ENCODE measurements around the gene ACBD6.

The ACBD6 gene

GRCh38 chr1:180265201-180265600, 237.2 kb downstream of the ACBD6 start:
- H3K4me3 ChIP-seq (ENCODE audit: low read depth, low read length), result no peak overlapping the region
- DNase-seq (ENCODE audit: low read depth), result no peak
- no peak for TF ChIP-seq CTCF (IDR thresholded peaks at IDR 0.05; ENCODE audit: low read depth, low read length, missing control alignments)

DNA sequence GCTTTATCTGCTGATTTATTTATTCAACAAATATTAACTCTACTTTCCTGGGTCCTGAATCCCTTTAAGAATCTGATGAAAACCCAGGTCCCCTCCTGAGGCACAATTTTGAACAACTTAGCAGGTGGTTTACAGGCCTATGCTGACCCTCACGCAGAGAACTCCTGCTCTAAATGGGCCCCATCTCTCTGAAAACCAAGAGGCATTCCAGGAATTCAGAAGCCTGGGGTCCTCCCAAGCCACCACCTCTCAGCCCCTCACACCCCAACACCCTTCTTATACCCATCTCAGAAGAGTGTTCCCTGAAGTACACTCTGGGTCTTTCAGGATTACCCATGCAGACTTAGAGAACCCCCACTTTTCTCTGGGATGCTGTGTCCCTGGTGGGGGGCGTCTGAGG, 237.8 kb downstream of the ACBD6 start:
- no peak for DNase-seq (ENCODE audit: low read depth)
- no peak for TF ChIP-seq CTCF (IDR thresholded peaks at IDR 0.05; ENCODE audit: low read depth, low read length, missing control alignments)
- no peak overlapping the region for H3K4me3 ChIP-seq (ENCODE audit: low read depth, low read length)

DNA sequence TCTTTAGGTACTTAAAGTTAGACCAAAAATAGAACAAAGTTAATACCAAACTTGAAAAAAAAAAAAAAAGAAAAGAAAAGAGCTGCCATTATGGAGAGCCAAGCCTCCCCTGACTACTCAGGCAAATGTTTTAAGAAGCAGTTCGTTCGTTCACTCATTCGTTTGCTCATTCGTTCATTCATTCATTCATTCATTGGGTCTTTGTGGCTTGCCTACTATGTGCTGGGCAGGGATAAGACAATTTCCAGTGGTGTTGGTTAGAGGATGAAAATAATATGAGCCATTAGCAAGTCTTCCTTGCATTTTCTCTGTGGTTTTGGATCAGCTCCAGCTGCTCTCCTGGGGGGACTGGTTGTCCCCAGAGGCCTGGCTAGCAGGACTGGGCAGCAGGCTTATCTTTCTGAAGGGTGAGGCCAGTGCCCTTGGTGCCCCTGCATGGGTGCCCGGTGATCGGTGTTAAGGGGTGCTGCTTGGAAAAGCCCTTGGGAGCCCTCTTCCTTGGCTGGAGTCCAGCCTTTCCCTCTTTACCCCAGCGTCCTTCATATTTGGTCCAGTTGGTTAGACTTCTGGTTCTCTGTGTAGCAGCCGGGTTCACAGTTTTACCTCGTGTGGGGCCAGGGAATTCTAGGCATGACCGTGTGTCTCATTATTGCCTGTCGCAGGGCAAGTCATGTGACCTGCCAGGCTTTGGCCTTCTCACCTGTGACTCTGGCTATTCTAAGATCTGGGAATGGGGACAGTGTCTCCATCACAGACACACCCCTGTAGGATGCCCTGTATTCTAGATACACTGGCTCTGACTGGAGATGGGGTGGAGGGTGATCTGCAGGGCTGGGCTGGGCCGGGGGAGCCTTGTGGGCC, 239.5 kb downstream of the ACBD6 start:
- no peak for DNase-seq (ENCODE audit: low read depth)
- H3K4me3 ChIP-seq (ENCODE audit: low read depth, low read length), result no peak overlapping the region
- TF ChIP-seq CTCF (IDR thresholded peaks at IDR 0.05; ENCODE audit: low read depth, low read length, missing control alignments), result no peak

DNA sequence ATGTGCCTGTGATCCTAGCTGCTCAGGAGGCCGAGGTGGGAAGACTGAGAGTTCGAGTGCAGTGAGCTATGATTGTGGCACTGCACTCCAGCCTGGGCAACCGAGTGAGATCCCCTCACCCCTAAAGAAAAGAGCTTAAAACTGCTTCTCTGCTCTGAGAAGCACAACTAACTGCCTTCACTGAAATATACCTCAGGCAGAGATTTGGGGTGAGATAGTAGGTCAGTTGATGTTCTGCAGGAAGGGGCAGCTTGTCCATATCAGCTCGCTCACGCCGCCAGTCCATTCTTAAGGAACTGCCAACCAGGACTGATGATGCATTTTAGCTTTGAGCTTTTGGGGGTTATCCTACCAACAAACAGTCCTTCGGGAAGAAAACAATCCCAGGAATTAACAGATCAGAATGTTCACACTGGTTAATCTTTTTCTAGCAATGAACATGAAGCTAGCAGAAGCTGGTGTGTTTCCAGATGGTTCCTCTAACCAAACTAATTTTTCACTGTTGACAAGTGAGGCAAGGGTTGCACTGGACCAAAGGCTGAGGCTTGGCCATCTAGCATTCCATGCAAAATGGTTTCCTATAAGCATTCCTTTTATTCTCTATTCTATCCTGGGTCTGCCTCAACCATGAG, 240.7 kb downstream of the ACBD6 start:
- TF ChIP-seq CTCF (IDR thresholded peaks at IDR 0.05; ENCODE audit: low read depth, low read length, missing control alignments), result no peak
- no peak for DNase-seq (ENCODE audit: low read depth)
- H3K4me3 ChIP-seq (ENCODE audit: low read depth, low read length), result no peak overlapping the region

DNA sequence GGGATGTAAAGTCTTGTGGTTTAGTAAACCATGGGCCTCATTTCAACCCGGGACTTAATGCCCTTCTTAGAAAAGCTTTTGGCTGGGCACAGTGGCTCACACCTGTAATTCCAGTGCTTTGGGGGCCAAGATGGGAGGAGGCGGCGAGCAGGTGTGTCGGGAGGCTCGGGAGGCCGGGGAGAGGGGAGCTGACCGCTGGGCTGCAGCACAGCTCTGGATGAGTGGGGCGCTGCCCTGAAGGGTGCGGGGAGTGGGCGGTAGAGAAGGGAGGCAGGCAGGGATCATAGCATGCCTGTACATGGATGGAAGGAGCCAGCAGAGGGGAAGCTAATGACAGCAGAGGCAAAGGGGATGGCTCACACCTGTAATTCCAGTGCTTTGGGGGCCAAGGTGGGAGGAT, 241.3 kb downstream of the ACBD6 start:
- DNase-seq (ENCODE audit: low read depth), result no peak
- H3K4me3 ChIP-seq (ENCODE audit: low read depth, low read length), result no peak overlapping the region
- TF ChIP-seq CTCF (IDR thresholded peaks at IDR 0.05; ENCODE audit: low read depth, low read length, missing control alignments), result no peak

DNA sequence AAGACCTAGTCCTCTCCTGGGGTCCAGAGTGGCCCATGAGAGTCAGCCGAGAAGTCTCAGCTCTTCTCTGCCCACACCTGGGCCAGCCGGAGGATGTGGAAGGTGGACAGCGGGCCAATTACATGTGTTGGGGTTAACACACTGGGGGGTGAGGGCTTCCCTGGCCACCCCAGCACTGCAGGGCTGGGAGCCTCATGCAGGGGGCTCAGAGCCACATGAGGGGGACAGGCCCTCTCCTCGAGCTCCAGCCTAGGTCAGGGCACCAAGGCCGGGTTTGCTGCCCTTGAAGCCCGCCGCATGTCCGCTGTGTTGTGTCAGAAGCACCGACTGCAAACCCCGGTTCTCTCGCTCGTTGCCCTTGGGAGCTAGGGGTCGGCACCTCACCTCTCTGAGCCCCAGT, 241.8 kb downstream of the ACBD6 start:
- DNase-seq (ENCODE audit: low read depth), result no peak
- no peak for TF ChIP-seq CTCF (IDR thresholded peaks at IDR 0.05; ENCODE audit: low read depth, low read length, missing control alignments)

More for the DNA sequence above, 241.8 kb downstream of the ACBD6 start:
- H3K4me3 ChIP-seq (ENCODE audit: low read depth, low read length), result no peak overlapping the region
